Progenitor cell of endocrine pancreas (in vitro differentiated cells): ENCODE data around the gene ACTR8. TPM values are rescaled to one million over a fixed set of nuclear protein-coding genes. Genes with fewer than 3 reads are reported as not detected.

Experiments used
- DNase-seq: peaks from one replicate; pipeline ENCODE4 v3.0.0; 2021; ENCODE audit warnings: low spot score; ENCODE audit not compliant: unreplicated experiment
- H3K27ac Mint-ChIP-seq: 2 replicates; pipeline ENCODE4 v1.8.0; 2021; ENCODE audit warnings: mild to moderate bottlenecking, moderate library complexity, mixed read lengths
- H3K27me3 Mint-ChIP-seq: 2 replicates; pipeline ENCODE4 v1.8.0; 2021; ENCODE audit warnings: mixed read lengths
- H3K36me3 Mint-ChIP-seq: 2 replicates; pipeline ENCODE4 v1.8.0; 2022; ENCODE audit warnings: mixed read lengths; ENCODE audit not compliant: insufficient read depth
- H3K4me1 Mint-ChIP-seq: 2 replicates; pipeline ENCODE4 v1.8.0; 2021; ENCODE audit warnings: low read depth, mixed read lengths
- H3K4me3 Mint-ChIP-seq: 2 replicates; pipeline ENCODE4 v1.8.0; 2021; ENCODE audit warnings: low read depth, mild to moderate bottlenecking, moderate library complexity, mixed read lengths
- H3K9me3 Mint-ChIP-seq: 2 replicates; pipeline ENCODE4 v1.8.0; 2021; ENCODE audit warnings: low read depth, mixed read lengths
- CTCF ChIP-seq: fragments of 200-600 bp; sonication (generic); IDR thresholded peaks from one replicate; pipeline ENCODE4 v1.5.0; 2021; ENCODE audit warnings: antibody characterized with exemption, mild to moderate bottlenecking; ENCODE audit not compliant: unreplicated experiment
- total RNA-seq: library from RNA; stranded (reverse); gene quantifications from 2 replicates; pipeline ENCODE4 v1.2.1, GENCODE V29; 2021

Gene ACTR8
- total RNA-seq, 1 donor from 2014 or later: 60.8 TPM

DNA sequence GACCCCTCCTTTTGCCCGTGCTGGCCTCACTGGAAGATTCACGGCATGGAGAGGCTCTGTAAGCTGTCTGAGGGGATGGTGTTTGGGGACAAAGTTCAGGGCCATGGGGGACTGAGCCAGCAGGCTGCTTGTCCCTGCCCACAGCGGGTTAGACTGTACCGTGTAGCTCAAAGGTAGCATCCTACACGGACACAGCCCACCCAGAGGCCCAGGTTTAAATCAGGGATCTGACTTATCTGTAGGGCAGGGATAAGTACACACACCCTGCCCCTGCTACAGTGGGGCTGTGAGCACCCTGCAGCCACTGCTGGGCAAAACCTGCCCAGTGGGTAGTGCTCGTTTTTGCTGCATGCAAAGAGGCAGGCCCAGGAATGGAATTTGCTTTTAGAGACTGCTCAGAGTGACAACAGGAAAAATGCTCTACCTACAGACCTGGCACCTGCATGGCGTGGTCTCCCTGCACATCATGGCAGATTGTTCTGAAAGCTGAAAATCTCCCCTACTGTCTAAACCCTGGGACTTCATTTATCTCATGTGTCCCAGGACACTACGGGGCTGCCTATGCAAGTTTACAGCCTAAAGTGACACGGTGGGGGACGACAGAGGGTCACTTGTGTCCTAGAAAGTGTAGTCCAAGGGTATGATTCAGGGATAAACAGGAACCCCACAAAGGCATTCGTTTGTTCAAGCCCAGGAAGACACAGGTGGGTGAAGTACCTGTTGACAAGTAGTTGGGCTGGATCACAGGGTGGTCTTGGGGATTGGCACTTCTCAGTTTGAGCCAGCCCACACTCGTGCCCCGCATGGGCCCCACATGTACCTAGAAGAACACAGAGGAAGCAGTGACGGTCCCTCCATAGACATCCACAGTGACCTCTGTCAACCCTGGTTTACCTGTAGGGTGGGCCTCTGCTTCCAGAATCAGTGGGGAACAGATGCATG, 63.5 kb downstream of the ACTR8 start:
- Mint-ChIP-seq H3K27me3 (no peaks in the 10 kb centered on the region), H3K9me3 (no peaks in the 10 kb centered on the region), H3K4me1 (no peaks in the 10 kb centered on the region), H3K4me3 (no peak overlapping the region), H3K36me3 (peaks cover 4% of the 10 kb centered on the region), H3K27ac (no peak overlapping the region)
- no peak for TF ChIP-seq CTCF
- no peak for DNase-seq

- H3K9me3 Mint-ChIP-seq: no peaks in the 10 kb centered on the region
- DNase-seq: no peak
- no peaks in the 10 kb centered on the region for H3K27me3 Mint-ChIP-seq
- TF ChIP-seq CTCF: no peak
- no peak overlapping the region for H3K4me3 Mint-ChIP-seq
- H3K27ac Mint-ChIP-seq: no peak overlapping the region
- H3K36me3 Mint-ChIP-seq: peaks cover 4% of the 10 kb centered on the region
- H3K4me1 Mint-ChIP-seq: no peaks in the 10 kb centered on the region
These were observed 64.1 kb downstream of the ACTR8 start for GRCh38 chr3:53817809-53818208.

DNA sequence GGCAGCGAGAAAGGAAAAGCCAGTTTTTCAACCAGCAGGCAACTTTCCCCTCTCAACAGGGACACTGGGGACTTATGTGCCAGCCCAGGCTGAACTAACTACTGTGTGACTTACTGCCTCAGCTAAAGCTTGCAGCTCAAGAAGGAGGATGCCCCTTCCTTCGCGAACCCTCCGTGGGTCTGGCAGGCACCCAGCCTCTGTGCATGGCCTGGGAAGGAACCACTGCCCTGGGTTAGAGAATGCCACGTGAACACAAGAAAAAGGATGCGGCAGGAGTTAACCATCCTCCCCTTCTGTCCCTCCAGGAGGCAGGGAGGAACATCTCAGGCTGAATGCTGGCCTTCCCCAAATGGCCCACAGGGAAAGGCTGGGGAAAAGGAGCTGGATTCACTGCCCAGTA, 64.7 kb downstream of the ACTR8 start:
- Mint-ChIP-seq H3K36me3 (peaks cover 4% of the 10 kb centered on the region), H3K4me3 (no peak overlapping the region), H3K9me3 (no peaks in the 10 kb centered on the region), H3K27me3 (no peaks in the 10 kb centered on the region), H3K4me1 (no peaks in the 10 kb centered on the region), H3K27ac (no peak overlapping the region)
- DNase-seq: no peak
- no peak for TF ChIP-seq CTCF

Other genes starting within 250 kb of the ACTR8 start
- 17.7 and 17.9 TPM in 2 replicates for gene CHDH, start 35.7 kb downstream of the ACTR8 start, total RNA-seq
- 10.9 and 11.1 TPM in 2 replicates for gene IL17RB, start 35.6 kb downstream of the ACTR8 start, total RNA-seq
- 40.2 and 44.2 TPM in 2 replicates for gene SELENOK, start 9.7 kb upstream of the ACTR8 start, total RNA-seq
- gene CACNA2D3, start 240.4 kb upstream of the ACTR8 start, total RNA-seq: 0.29 TPM in 1 of 2 replicates, not detected in the other